ENCODE results near the gene AFDN. TPM values are rescaled to one million over a fixed set of nuclear protein-coding genes. Genes with fewer than 3 reads are reported as not detected.

AFDN gene
- polyA plus RNA-seq, 6 donors from 2014 or later, result 0.71 to 5.4 (median 2.6) TPM

DNA sequence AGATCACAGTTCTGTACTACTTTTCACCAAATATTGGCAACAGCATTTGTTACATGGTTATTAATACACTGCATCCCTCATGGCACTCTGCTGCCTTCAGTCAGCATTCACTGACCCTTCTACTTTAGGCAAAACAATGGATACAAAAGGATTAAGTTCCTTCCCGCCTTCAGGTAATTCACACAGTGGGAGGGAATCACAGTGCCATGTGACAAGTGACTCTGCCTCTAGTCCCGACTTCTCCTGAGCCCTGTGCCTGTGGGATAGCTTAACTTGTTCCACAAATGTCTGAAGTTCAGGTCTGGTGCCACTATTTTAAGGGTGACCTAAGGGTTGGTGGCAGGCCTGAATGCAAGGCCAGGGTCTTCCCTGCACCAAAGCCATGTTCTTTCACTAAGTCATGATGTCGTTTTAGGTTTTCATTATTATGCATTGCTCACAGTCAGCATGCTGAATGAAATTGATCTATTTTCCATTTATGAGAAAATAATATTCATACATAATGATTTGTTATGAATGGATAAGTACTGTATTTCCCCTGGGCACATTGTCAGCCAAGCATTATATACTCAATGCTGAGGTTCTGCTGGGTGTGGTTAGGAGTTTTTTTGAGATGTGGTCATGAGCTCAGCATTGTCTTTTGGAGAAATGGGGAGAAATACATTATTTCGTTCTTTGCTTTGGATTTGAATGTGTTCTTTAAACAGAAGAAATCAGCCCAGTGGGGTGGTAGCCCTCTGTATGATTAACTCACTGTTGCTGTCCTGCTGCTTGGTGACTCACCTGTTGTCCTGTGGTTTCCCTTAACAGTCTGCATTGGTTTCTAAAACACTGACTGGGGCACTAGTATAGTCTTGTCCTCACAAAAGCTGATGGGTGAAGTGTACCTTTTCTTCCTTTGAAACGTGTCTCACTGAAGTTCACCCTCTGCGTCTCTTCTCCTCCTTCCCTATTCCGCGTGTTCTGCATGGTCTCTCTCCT is 66.4 kb downstream of the AFDN start:
- H3K9me3 Mint-ChIP-seq, result no peaks in the 10 kb centered on the region
- ATAC-seq (ENCODE audit: low read depth in 2 of 2) (no peak), DNase-seq (no peak)
- H3K27ac Mint-ChIP-seq, result no peak overlapping the region
- no peaks in the 10 kb centered on the region for H3K36me3 Mint-ChIP-seq
- no peak overlapping the region for H3K4me3 Mint-ChIP-seq
- no peaks in the 10 kb centered on the region for H3K27me3 Mint-ChIP-seq
- no peaks in the 10 kb centered on the region for H3K4me1 Mint-ChIP-seq

GRCh38 chr6:167894965-167895364 is 68.3 kb downstream of the AFDN start:
- H3K36me3 Mint-ChIP-seq, result no peaks in the 10 kb centered on the region
- H3K4me1 Mint-ChIP-seq, result no peaks in the 10 kb centered on the region

GRCh38 chr6:167896648-167897047 is 69.9 kb downstream of the AFDN start:
- no peak overlapping the region for H3K4me3 Mint-ChIP-seq
- ATAC-seq (ENCODE audit: low read depth in 2 of 2), result no peak
- no peaks in the 10 kb centered on the region for H3K4me1 Mint-ChIP-seq
- DNase-seq, result no peak
- H3K36me3 Mint-ChIP-seq, result no peaks in the 10 kb centered on the region
- peak overlapping the region in 1 of 6 donors; percentile 29 for H3K27ac Mint-ChIP-seq
- no peaks in the 10 kb centered on the region for H3K9me3 Mint-ChIP-seq
- no peaks in the 10 kb centered on the region for H3K27me3 Mint-ChIP-seq

More at GRCh38 chr6:167894965-167895364, 68.3 kb downstream of the AFDN start:
- DNase-seq, result no peak
- no peak overlapping the region for H3K4me3 Mint-ChIP-seq
- no peak for ATAC-seq (ENCODE audit: low read depth in 2 of 2)
- H3K27ac Mint-ChIP-seq, result peak overlapping the region in 1 of 6 donors; percentile 64
- no peaks in the 10 kb centered on the region for H3K27me3 Mint-ChIP-seq
- no peaks in the 10 kb centered on the region for H3K9me3 Mint-ChIP-seq

DNA sequence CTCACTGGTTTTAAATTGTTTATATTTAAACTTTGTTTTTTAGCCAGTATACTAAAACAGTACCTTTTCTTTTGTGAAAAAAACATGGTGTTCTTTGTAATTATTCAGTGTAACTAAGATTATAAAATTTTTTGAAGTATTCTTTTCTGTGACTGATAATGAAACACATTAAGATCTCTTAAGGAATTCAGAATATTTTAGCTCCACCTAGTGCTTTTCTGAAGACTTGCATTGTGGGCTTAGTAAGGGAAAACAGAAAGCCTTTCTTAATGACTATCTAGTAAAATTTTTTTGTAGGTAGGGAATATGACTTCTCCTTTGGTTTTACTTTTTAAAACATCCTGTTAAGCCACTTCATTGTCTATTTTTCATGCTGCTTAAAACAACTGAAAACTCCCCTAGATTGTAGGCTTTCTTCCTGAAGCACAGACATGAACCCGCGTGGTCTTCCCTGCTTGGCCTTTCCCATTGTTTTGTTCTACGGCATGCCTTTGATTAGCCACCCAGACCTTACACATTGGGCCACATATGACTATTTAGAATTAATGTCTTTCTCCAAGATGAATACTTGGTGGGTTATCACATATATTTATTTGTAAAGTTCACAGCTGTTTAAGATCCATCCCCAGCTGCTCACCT is 72.1 kb downstream of the AFDN start:
- no peaks in the 10 kb centered on the region for H3K27me3 Mint-ChIP-seq
- no peak for DNase-seq
- no peak for ATAC-seq (ENCODE audit: low read depth in 2 of 2)

GRCh38 chr6:167904791-167905190 is 78.1 kb downstream of the AFDN start:
- H3K36me3 Mint-ChIP-seq, result no peaks in the 10 kb centered on the region
- no peak for DNase-seq
- H3K9me3 Mint-ChIP-seq, result no peaks in the 10 kb centered on the region
- H3K27ac Mint-ChIP-seq, result no peak overlapping the region
- peaks cover 0 to 11% (median 0%) of the 10 kb centered on the region in 3 donors for H3K27me3 Mint-ChIP-seq
- no peak for ATAC-seq (ENCODE audit: low read depth in 2 of 2)
- no peak overlapping the region for H3K4me3 Mint-ChIP-seq
- no peaks in the 10 kb centered on the region for H3K4me1 Mint-ChIP-seq

More for the DNA sequence above, 72.1 kb downstream of the AFDN start:
- Mint-ChIP-seq H3K27ac (no peak overlapping the region), H3K36me3 (no peaks in the 10 kb centered on the region), H3K9me3 (no peaks in the 10 kb centered on the region), H3K4me1 (no peaks in the 10 kb centered on the region), H3K4me3 (no peak overlapping the region)

- H3K27me3 Mint-ChIP-seq, result peaks cover 0 to 11% (median 0%) of the 10 kb centered on the region in 3 donors
- peaks cover 0 to 8% of the 10 kb centered on the region in 2 donors for H3K36me3 Mint-ChIP-seq
- no peaks in the 10 kb centered on the region for H3K9me3 Mint-ChIP-seq
- no peak for DNase-seq
- no peak overlapping the region for H3K27ac Mint-ChIP-seq
- ATAC-seq (ENCODE audit: low read depth in 2 of 2), result no peak
- no peak overlapping the region for H3K4me3 Mint-ChIP-seq
- H3K4me1 Mint-ChIP-seq, result no peaks in the 10 kb centered on the region
Measured at GRCh38 chr6:167906899-167907298, 80.2 kb downstream of the AFDN start.

GRCh38 chr6:167907837-167908681 is 81.3 kb downstream of the AFDN start:
- Mint-ChIP-seq H3K27ac (peak overlapping the region in 1 of 6 donors; percentile 29), H3K36me3 (peaks cover 0 to 8% of the 10 kb centered on the region in 2 donors), H3K9me3 (no peaks in the 10 kb centered on the region), H3K4me3 (no peak overlapping the region), H3K4me1 (no peaks in the 10 kb centered on the region), H3K27me3 (peaks cover 0 to 11% (median 0%) of the 10 kb centered on the region in 3 donors)
- DNase-seq (no peak), ATAC-seq (ENCODE audit: low read depth in 2 of 2) (no peak)

GRCh38 chr6:167910007-167910406 is 83.3 kb downstream of the AFDN start:
- Mint-ChIP-seq H3K9me3 (no peaks in the 10 kb centered on the region), H3K36me3 (peaks cover 0 to 15% of the 10 kb centered on the region in 2 donors), H3K27me3 (peaks cover 0 to 11% (median 0%) of the 10 kb centered on the region in 3 donors), H3K4me3 (no peak overlapping the region), H3K27ac (no peak overlapping the region), H3K4me1 (no peaks in the 10 kb centered on the region)
- DNase-seq (no peak), ATAC-seq (ENCODE audit: low read depth in 2 of 2) (no peak)

DNA sequence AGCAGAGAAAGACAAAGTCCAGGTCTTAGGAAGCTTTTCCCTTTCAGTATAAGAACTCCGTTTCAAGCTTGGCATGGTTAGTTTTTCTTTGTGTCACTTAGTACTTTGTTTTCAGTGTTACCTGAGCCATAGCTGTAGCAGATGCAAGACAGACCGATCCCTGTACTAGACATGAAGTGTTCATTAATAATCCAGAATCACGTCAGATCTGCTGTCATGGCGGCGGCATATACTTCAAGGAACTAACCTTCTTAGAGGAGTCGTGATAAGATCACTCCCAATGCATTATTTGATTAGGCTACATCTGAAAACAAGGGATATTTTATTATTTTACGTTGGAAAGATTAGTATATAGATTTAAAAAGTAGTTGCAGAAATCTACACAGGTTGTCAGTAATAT is 83.9 kb downstream of the AFDN start:
- Mint-ChIP-seq H3K36me3 (peaks cover 0 to 19% of the 10 kb centered on the region in 2 donors), H3K9me3 (no peaks in the 10 kb centered on the region), H3K4me3 (no peak overlapping the region), H3K27me3 (peaks cover 0 to 11% (median 0%) of the 10 kb centered on the region in 3 donors), H3K4me1 (no peaks in the 10 kb centered on the region), H3K27ac (no peak overlapping the region)
- ATAC-seq (ENCODE audit: low read depth in 2 of 2) (no peak), DNase-seq (no peak)

DNA sequence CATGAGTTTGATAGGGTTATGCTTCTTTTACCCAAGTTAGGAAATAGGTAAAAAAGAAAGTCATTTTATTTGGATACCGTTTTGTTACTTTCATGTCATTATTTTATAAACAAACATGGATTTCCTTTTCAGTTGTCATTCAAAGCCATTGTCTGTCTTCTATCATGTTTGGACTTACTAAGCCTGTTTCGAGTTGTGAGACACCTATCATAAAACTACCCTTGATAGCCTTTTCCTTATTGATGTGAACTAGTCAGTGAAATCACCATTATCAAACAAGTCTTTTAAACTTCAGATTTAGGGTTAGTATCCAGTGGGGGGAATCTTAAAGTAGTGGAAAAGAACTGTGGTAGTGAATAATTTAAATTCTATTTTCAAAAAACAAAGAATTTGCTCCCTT is 85.8 kb downstream of the AFDN start:
- ATAC-seq (ENCODE audit: low read depth in 2 of 2), result no peak
- Mint-ChIP-seq H3K4me3 (no peak overlapping the region), H3K27me3 (peaks cover 0 to 6% (median 0%) of the 10 kb centered on the region in 3 donors), H3K4me1 (no peaks in the 10 kb centered on the region), H3K36me3 (peaks cover 0 to 20% of the 10 kb centered on the region in 2 donors), H3K9me3 (no peaks in the 10 kb centered on the region), H3K27ac (no peak overlapping the region)
- no peak for DNase-seq

DNA sequence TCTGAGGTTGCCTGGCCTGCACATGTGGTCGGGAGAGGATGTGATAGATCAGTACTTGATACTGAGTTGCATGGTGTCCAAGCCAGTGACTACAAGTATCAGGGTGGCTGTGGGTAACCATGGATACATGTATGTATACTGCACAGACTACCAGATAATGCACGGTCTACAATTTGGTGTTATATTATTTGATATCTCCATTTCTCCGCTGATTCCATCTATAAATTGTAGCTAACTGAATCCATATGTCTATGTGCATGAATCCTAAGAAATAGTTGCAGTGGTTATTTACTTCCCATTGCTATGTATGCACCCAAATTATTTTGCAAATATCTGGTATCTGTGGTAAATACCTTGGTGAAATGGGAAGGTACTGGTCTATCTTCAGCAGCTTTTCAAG is 87.0 kb downstream of the AFDN start:
- H3K36me3 Mint-ChIP-seq, result peaks cover 2 to 32% of the 10 kb centered on the region in 2 donors
- no peak for ATAC-seq (ENCODE audit: low read depth in 2 of 2)
- H3K27me3 Mint-ChIP-seq, result no peaks in the 10 kb centered on the region
- DNase-seq, result no peak
- no peak overlapping the region for H3K4me3 Mint-ChIP-seq
- no peaks in the 10 kb centered on the region for H3K4me1 Mint-ChIP-seq
- no peaks in the 10 kb centered on the region for H3K9me3 Mint-ChIP-seq
- no peak overlapping the region for H3K27ac Mint-ChIP-seq

GRCh38 chr6:167915139-167915538 is 88.4 kb downstream of the AFDN start:
- no peaks in the 10 kb centered on the region for H3K27me3 Mint-ChIP-seq
- no peak overlapping the region for H3K27ac Mint-ChIP-seq
- peaks cover 7 to 36% of the 10 kb centered on the region in 2 donors for H3K36me3 Mint-ChIP-seq
- no peak for DNase-seq
- H3K9me3 Mint-ChIP-seq, result no peaks in the 10 kb centered on the region
- H3K4me3 Mint-ChIP-seq, result no peak overlapping the region
- no peak for ATAC-seq (ENCODE audit: low read depth in 2 of 2)
- H3K4me1 Mint-ChIP-seq, result no peaks in the 10 kb centered on the region

DNA sequence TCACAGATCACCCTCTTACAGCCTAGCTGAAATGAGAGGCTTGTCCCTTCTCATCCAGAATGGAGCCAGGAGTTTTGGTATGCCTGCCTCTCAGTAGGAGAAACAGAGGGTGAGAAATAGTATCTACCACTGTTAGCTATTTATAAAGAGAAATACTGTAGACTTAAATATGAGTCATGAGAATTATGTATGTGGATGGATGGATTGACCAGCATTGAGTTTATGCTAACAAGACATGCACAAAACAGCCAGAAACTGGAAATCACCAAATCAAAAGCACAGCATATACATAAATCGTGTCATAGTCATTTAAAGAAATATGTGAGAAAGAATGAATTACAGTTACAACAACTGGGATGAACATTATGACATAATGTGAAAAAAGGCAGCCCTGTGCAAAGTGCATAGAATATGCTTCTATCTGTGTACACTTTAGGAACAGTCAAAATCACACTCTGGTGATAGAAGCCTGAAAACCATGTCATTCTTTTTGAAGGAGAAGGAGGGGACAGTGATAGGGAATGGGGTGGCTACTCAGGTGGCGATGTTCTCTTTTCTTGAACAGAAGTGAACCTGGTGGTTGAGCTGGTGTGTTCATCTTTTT is 90.9 kb downstream of the AFDN start:
- DNase-seq, result no peak
- Mint-ChIP-seq H3K36me3 (peaks cover 7 to 28% of the 10 kb centered on the region in 2 donors), H3K4me3 (no peak overlapping the region), H3K27ac (peak overlapping the region in 1 of 6 donors; percentile 22), H3K9me3 (no peaks in the 10 kb centered on the region), H3K4me1 (no peaks in the 10 kb centered on the region), H3K27me3 (no peaks in the 10 kb centered on the region)
- ATAC-seq (ENCODE audit: low read depth in 2 of 2), result no peak
